Vagina (tissue), 2 donors: ENCODE measurements around the gene GJD4.

ENCODE experiments used
- POLR2A ChIP-seq, 2 donors: fragments of 450-650 bp; IDR thresholded peaks; one replicate each; pipeline ENCODE4 v1.6.1; 2017; ENCODE audit warnings: antibody characterized with exemption in 2 of 2, mild to moderate bottlenecking in 2 of 2, moderate library complexity in 2 of 2
- POLR2AphosphoS5 ChIP-seq, 2 donors: sonication (generic); formaldehyde crosslinking; IDR thresholded peaks; one replicate each; pipeline ENCODE4 v1.9.0; 2017; ENCODE audit warnings: antibody characterized with exemption in 2 of 2, mild to moderate bottlenecking in 2 of 2, low read depth in 1 of 2; ENCODE audit not compliant: insufficient read depth in 1 of 2
- TF ChIP-seq, protein P1 (sequence below), 3 experiments: fragments of 450-650 bp in 2 of 3; fragments of 200-600 bp in 1 of 3; sonication (generic) in 1 of 3; IDR thresholded peaks; one replicate each; pipeline ENCODE4 v1.5.1; 2017 to 2019; ENCODE audit warnings: antibody characterized with exemption in 3 of 3, mild to moderate bottlenecking in 2 of 3, moderate library complexity in 2 of 3

DNA sequence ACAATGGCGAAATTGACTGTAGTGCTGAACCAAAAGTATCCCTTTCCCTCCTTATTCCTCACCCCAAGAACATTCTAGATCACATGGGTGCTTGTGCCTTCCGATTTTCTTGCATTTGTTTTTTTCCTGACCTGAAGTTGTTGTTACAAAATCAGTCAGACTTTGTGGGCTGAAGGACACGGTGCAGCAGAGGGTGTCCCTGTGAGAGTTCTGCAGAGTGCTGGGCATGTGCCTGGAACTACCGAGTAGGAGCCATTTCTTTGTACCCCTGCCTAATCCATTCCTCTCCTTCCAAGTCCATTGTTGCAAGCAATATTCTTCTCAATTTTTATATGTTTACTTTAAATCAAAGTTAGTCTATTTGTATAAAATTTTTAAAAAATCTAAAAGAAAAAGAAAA lies 35.3 kb upstream of the GJD4 start:
- TF ChIP-seq, protein P1, sequence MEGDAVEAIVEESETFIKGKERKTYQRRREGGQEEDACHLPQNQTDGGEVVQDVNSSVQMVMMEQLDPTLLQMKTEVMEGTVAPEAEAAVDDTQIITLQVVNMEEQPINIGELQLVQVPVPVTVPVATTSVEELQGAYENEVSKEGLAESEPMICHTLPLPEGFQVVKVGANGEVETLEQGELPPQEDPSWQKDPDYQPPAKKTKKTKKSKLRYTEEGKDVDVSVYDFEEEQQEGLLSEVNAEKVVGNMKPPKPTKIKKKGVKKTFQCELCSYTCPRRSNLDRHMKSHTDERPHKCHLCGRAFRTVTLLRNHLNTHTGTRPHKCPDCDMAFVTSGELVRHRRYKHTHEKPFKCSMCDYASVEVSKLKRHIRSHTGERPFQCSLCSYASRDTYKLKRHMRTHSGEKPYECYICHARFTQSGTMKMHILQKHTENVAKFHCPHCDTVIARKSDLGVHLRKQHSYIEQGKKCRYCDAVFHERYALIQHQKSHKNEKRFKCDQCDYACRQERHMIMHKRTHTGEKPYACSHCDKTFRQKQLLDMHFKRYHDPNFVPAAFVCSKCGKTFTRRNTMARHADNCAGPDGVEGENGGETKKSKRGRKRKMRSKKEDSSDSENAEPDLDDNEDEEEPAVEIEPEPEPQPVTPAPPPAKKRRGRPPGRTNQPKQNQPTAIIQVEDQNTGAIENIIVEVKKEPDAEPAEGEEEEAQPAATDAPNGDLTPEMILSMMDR (IDR thresholded peaks at IDR 0.05), result no peak
- TF ChIP-seq POLR2AphosphoS5 (IDR thresholded peaks at IDR 0.05; ENCODE audit: insufficient read depth in 1 of 2, low read depth in 1 of 2) (no peak), POLR2A (IDR thresholded peaks at IDR 0.05) (no peak)
